Psoas muscle (tissue), 8 donors: ENCODE measurements around the gene FAM177B. TPM values are rescaled to one million over a fixed set of nuclear protein-coding genes. Genes with fewer than 3 reads are reported as not detected.

Experiments
- ATAC-seq, 4 donors: fragments of 200-7000 bp; cut with Tn5 transposase; one replicate each; pipeline ENCODE4 v1.9.1; 2020; ENCODE audit warnings: moderate library complexity in 3 of 4, mild to moderate bottlenecking in 2 of 4
- DNase-seq, 2 donors: peaks; one replicate each; pipeline ENCODE4 v3.0.0-alpha.2; 2020
- H3K27ac ChIP-seq: fragments of 200-600 bp; one replicate; pipeline ENCODE4 v1.8.0; 2022
- H3K27me3 ChIP-seq, 3 donors: fragments of 200-600 bp in 1 of 3; one replicate each; pipeline versions ENCODE4 v1.6.1 to v1.8.0; 2013 to 2022; ENCODE audit warnings: low read length in 2 of 3, mild to moderate bottlenecking in 2 of 3, moderate library complexity in 1 of 3; ENCODE audit not compliant: insufficient read depth in 3 of 3
- H3K36me3 ChIP-seq, 2 donors: fragments of 200-600 bp in 1 of 2; one replicate each; pipeline versions ENCODE4 v1.6.1 to v1.8.0; 2013 to 2022; ENCODE audit warnings: low read depth in 1 of 2, mild to moderate bottlenecking in 1 of 2, moderate library complexity in 1 of 2; ENCODE audit not compliant: insufficient read depth in 1 of 2
- H3K4me1 ChIP-seq: fragments of 200-600 bp; one replicate; pipeline ENCODE4 v1.8.0; 2022
- H3K4me3 ChIP-seq: fragments of 200-600 bp; one replicate; pipeline ENCODE4 v1.8.0; 2022; ENCODE audit warnings: mild to moderate bottlenecking
- H3K9me3 ChIP-seq: fragments of 200-600 bp; one replicate; pipeline ENCODE4 v1.8.0; 2022
- WGBS, 3 donors: extraction: QIAGEN DNeasy Blood & Tissue Kit; methylation state at CpG; one replicate each; pipeline versions ENCODE4 v1.1.6 to v1.1.7; 2013; 5-methylcytosine and 5-hydroxymethylcytosine counted together
- intact Hi-C, 2 donors: fragments of 100-400 bp; cut with DNase I; formaldehyde crosslinking; loops; one replicate each; pipeline versions ENCODE4 v1.11.0 to v1.14.2; 2022
- polyA plus RNA-seq, 3 donors: library from polyadenylated mRNA; stranded (reverse); fragments of 200-250 nt; gene quantifications; one replicate each; pipeline ENCODE4 v1.2.3, GENCODE V29; 2013
- total RNA-seq, 4 donors: library from RNA; stranded (reverse); fragmentation: NEBNext Ultra II Directional in 2 of 4; extraction: Animal tissue kit (Norgen Biotek cat#: 25700) in 2 of 4; gene quantifications; one replicate each; pipeline versions ENCODE4 v1.2.1 to v1.2.4, GENCODE V29; 2021 to 2023
- TF ChIP-seq, protein P1 (sequence below): fragments of 200-600 bp; IDR thresholded peaks from one replicate; pipeline ENCODE4 v1.8.0; 2022; ENCODE audit warnings: antibody characterized with exemption
- donor health status: healthy with polysubstance abuse.
- donor health status: DM: no; HTN: no; CAD: no; lungs with moderate emphysema.
- donor health status: Bipolar disorder and iron deficiency.
- donor health status: healthy.
- donor health status: DM: yes; HTN: yes; CAD: no.
- donor health status: DM: no; HTN: no; CAD: no.
- donor health status: DM: no; HTN: no; CAD: no.
- donor health status: DM: yes; HTN: yes; CAD: no.

FAM177B gene
- total and polyA plus RNA-seq, 7 donors = 0.08 TPM; not detected in 6

GRCh38 chr1:222769181-222769580 is 32.2 kb downstream of the FAM177B start:
- peaks cover 14% of the 10 kb centered on the region for H3K9me3 ChIP-seq
- intact Hi-C loops = no loop called here
- no peak overlapping the region for H3K4me3 ChIP-seq
- TF ChIP-seq, protein P1, sequence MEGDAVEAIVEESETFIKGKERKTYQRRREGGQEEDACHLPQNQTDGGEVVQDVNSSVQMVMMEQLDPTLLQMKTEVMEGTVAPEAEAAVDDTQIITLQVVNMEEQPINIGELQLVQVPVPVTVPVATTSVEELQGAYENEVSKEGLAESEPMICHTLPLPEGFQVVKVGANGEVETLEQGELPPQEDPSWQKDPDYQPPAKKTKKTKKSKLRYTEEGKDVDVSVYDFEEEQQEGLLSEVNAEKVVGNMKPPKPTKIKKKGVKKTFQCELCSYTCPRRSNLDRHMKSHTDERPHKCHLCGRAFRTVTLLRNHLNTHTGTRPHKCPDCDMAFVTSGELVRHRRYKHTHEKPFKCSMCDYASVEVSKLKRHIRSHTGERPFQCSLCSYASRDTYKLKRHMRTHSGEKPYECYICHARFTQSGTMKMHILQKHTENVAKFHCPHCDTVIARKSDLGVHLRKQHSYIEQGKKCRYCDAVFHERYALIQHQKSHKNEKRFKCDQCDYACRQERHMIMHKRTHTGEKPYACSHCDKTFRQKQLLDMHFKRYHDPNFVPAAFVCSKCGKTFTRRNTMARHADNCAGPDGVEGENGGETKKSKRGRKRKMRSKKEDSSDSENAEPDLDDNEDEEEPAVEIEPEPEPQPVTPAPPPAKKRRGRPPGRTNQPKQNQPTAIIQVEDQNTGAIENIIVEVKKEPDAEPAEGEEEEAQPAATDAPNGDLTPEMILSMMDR = no peak
- H3K36me3 ChIP-seq = no peaks in the 10 kb centered on the region
- 86 to 92% (median 87%) methylated on average over 1 of the region's 1 CpG for WGBS, 3 donors
- no peaks in the 10 kb centered on the region for H3K27me3 ChIP-seq
- no peak overlapping the region for H3K27ac ChIP-seq
- DNase-seq (no peak), ATAC-seq (no peak)
- H3K4me1 ChIP-seq = no peaks in the 10 kb centered on the region

DNA sequence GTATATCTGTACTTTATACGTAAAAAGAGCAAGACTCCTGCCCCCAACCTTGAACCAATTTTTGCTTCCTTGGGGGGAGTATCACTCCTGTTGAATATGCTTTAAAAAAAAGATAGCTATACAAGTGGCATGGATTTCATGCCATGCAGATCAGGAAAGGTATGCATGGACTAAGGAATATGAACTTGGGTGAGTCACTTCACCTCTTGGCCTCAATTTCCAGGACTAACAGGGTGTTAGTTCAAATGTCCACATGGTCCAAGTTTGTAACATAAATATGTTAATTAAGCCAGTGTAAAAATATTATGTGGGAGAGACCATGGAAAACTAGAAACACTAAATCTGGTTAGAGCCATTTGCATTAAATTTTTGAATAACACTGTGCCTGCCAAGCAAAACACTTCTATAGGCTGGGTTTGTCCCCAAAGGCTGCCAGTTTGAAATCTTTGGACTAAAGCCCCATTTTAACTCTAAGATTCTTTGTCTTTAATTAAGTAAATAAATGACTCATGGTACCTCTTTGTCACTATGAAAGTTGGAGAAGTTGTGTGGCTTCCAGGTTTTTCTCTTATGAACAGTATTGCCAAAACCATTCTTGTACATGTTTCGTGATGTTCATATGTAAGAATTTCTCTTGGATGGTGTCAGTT is 33.1 kb downstream of the FAM177B start:
- WGBS, 3 donors = 88 to 95% (median 92%) methylated on average over 2 of the region's 2 CpGs
- Histone ChIP-seq H3K27ac (no peak overlapping the region), H3K4me1 (no peaks in the 10 kb centered on the region), H3K4me3 (no peak overlapping the region), H3K9me3 (peaks cover 14% of the 10 kb centered on the region), H3K36me3 (no peaks in the 10 kb centered on the region), H3K27me3 (no peaks in the 10 kb centered on the region)
- DNase-seq = no peak
- TF ChIP-seq, protein P1 = no peak
- intact Hi-C loops = no loop called here
- no peak for ATAC-seq

- TF ChIP-seq, protein P1 = no peak
- Histone ChIP-seq H3K27ac (no peak overlapping the region), H3K36me3 (no peaks in the 10 kb centered on the region), H3K9me3 (peaks cover 14% of the 10 kb centered on the region), H3K4me3 (no peak overlapping the region), H3K27me3 (no peaks in the 10 kb centered on the region), H3K4me1 (no peaks in the 10 kb centered on the region)
- intact Hi-C loops = no loop called here
- DNase-seq = no peak
- 23 to 39% (median 29%) methylated on average over 4 of the region's 4 CpGs for WGBS, 3 donors
- ATAC-seq = no peak
Measured at GRCh38 chr1:222772996-222773379, 36.0 kb downstream of the FAM177B start.

GRCh38 chr1:222777463-222777862 is 40.5 kb downstream of the FAM177B start:
- DNase-seq (no peak), ATAC-seq (no peak)
- intact Hi-C loops = no loop called here
- WGBS, 3 donors = 96 to 98% (median 97%) methylated on average over 1 of the region's 1 CpG
- H3K9me3 ChIP-seq = no peaks in the 10 kb centered on the region
- H3K36me3 ChIP-seq = no peaks in the 10 kb centered on the region
- H3K27ac ChIP-seq = no peak overlapping the region
- H3K4me3 ChIP-seq = no peak overlapping the region
- H3K27me3 ChIP-seq = no peaks in the 10 kb centered on the region
- TF ChIP-seq, protein P1 = no peak
- H3K4me1 ChIP-seq = no peaks in the 10 kb centered on the region

DNA sequence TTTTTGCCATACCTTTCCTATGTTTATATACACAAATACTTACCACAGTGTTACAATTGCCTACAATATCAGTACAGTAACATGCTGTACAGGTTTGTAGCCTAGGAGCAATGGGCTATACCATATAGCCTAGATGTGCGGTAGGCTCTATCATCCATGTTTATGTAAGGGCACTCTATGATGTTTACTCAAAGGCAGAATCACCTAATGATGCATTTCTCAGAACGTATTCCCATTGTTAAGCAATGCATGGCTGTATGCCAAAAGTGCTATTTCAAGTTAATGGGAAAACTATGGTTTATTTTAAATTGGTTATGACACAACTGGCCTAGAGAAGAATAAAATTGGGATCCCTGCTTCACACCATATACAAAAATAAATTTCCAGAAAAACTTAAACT is 41.0 kb downstream of the FAM177B start:
- no peak for ATAC-seq
- intact Hi-C loops = no loop called here

More for the DNA sequence above, 41.0 kb downstream of the FAM177B start:
- H3K4me3 ChIP-seq = no peak overlapping the region
- H3K36me3 ChIP-seq = no peaks in the 10 kb centered on the region
- 46 to 55% (median 48%) methylated on average over 2 of the region's 2 CpGs for WGBS, 3 donors
- no peaks in the 10 kb centered on the region for H3K4me1 ChIP-seq
- TF ChIP-seq, protein P1 = no peak
- no peak for DNase-seq
- H3K27me3 ChIP-seq = no peaks in the 10 kb centered on the region
- no peaks in the 10 kb centered on the region for H3K9me3 ChIP-seq
- H3K27ac ChIP-seq = no peak overlapping the region
